Prostate gland (tissue), 2 donors: Measurements from ENCODE around the gene CRADD. TPM values are rescaled to one million over a fixed set of nuclear protein-coding genes. Genes with fewer than 3 reads are reported as not detected.
"Not testable (repeated sequence)": the region's sequence is repeated elsewhere in the genome, so short reads cannot be mapped to it uniquely, and the experiment has no call there.

Experiments used
- DNase-seq: peaks from one replicate; pipeline ENCODE4 v3.0.0-alpha.2; 2019; ENCODE audit warnings: low spot score
- H3K27ac ChIP-seq, 2 donors: fragments of 200-600 bp; sonication (generic); 2 replicates each; pipeline ENCODE4 v1.5.1; 2017 to 2019
- H3K27me3 ChIP-seq: fragments of 200-600 bp; sonication (generic); replicated peaks from 2 replicates; pipeline ENCODE4 v1.5.1; 2019; ENCODE audit not compliant: insufficient read depth
- H3K36me3 ChIP-seq, 2 donors: fragments of 200-600 bp; sonication (generic); 1 replicate in 1 of 2; 2 replicates in 1 of 2; pipeline versions ENCODE4 v1.5.1 to v1.8.1; 2017 to 2019
- H3K4me1 ChIP-seq: fragments of 200-600 bp; sonication (generic); replicated peaks from 2 replicates; pipeline ENCODE4 v1.5.1; 2019
- H3K4me3 ChIP-seq, 2 donors: fragments of 200-600 bp; sonication (generic); 2 replicates each; pipeline ENCODE4 v1.5.1; 2017 to 2019
- H3K9me3 ChIP-seq: fragments of 200-600 bp; sonication (generic); 2 replicates; pipeline ENCODE4 v1.5.1; 2017
- POLR2A ChIP-seq: fragments of 450-650 bp; IDR thresholded peaks from one replicate; pipeline ENCODE4 v1.6.1; 2016; ENCODE audit warnings: antibody characterized with exemption, mild to moderate bottlenecking
- POLR2AphosphoS5 ChIP-seq: sonication (generic); formaldehyde crosslinking; IDR thresholded peaks from one replicate; pipeline ENCODE4 v1.6.1; 2017; ENCODE audit warnings: antibody characterized with exemption
- WGBS: methylation state at CpG from one replicate; pipeline ENCODE4 v1.1.5; 2018; 5-methylcytosine and 5-hydroxymethylcytosine counted together
- intact Hi-C: fragments of 100-400 bp; cut with DNase I; formaldehyde crosslinking; loops from one replicate; pipeline ENCODE4 v1.14.2; 2022
- total RNA-seq, 2 donors: library from RNA; depleted of rRNA; stranded (reverse); fragments of >200 nt; gene quantifications; one replicate each; pipeline ENCODE4 v1.1.0, GENCODE V29; 2016
- TF ChIP-seq, protein P1 (sequence below), 4 experiments: fragments of 200-600 bp in 2 of 4; fragments of 450-650 bp in 2 of 4; sonication (generic) in 2 of 4; IDR thresholded peaks; 1 replicate in 3 of 4; 2 replicates in 1 of 4; pipeline ENCODE4 v1.5.1; 2016 to 2019; ENCODE audit warnings: antibody characterized with exemption in 4 of 4, mild to moderate bottlenecking in 2 of 4, moderate library complexity in 2 of 4

CRADD gene
- total RNA-seq, 2 donors from 2014 or later, result 38.9 to 42.4 TPM

- H3K4me1 ChIP-seq, result no peaks in the 10 kb centered on the region
- no peak for DNase-seq
- no peak overlapping the region for H3K4me3 ChIP-seq
- H3K27ac ChIP-seq, result no peak overlapping the region
- no peaks in the 10 kb centered on the region for H3K36me3 ChIP-seq
- TF ChIP-seq, protein P1, sequence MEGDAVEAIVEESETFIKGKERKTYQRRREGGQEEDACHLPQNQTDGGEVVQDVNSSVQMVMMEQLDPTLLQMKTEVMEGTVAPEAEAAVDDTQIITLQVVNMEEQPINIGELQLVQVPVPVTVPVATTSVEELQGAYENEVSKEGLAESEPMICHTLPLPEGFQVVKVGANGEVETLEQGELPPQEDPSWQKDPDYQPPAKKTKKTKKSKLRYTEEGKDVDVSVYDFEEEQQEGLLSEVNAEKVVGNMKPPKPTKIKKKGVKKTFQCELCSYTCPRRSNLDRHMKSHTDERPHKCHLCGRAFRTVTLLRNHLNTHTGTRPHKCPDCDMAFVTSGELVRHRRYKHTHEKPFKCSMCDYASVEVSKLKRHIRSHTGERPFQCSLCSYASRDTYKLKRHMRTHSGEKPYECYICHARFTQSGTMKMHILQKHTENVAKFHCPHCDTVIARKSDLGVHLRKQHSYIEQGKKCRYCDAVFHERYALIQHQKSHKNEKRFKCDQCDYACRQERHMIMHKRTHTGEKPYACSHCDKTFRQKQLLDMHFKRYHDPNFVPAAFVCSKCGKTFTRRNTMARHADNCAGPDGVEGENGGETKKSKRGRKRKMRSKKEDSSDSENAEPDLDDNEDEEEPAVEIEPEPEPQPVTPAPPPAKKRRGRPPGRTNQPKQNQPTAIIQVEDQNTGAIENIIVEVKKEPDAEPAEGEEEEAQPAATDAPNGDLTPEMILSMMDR (IDR thresholded peaks at IDR 0.05), result no peak
- TF ChIP-seq POLR2AphosphoS5 (no peak), POLR2A (no peak)
- intact Hi-C loops, result no loop called here
- no peaks in the 10 kb centered on the region for H3K27me3 ChIP-seq
- WGBS, result 85% methylated on average over 5 of the region's 5 CpGs
- no peaks in the 10 kb centered on the region for H3K9me3 ChIP-seq
Measured at GRCh38 chr12:93796729-93797128, 119.6 kb downstream of the CRADD start.

DNA sequence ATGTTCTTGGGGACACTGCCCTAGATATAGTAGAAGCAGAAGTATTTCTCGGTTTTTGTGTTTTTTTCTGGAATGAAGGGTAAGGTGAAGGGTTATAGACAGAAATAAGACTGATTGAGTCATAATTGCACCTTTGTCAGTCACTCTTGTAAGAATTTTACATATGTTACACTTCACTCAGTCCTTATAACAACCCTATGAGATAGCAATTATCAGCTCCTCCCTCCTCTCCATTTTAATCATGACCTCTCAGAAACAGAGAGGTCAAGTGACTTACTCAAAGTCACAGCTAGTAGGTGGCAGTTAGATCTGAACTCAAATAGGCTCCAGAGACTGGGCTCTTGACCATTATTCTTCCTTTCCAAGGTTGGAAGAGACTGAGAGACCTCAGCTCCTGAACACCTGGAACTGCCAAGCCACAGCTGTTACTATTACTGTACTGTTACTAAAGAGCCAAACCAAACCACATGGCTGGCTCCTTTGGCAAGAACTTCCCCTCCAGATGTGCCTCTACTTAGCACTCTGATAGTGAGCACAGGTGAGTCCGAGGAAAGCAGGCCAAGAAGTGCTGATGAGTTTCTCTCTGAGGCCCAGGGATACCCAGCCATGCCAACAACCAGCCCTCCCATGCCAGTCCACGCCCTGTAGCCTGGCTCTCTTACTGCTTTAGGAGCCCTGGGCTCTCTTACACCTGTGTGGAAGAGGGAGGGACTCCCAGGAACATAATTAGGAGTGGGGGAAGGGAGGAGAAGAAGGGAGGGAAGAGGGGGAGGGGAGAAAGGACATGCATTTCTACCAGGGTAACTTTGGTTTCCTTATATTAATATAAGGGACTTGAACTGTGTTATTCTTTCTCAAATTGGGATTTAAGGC, 121.3 kb downstream of the CRADD start:
- intact Hi-C loops, result no loop called here

DNA sequence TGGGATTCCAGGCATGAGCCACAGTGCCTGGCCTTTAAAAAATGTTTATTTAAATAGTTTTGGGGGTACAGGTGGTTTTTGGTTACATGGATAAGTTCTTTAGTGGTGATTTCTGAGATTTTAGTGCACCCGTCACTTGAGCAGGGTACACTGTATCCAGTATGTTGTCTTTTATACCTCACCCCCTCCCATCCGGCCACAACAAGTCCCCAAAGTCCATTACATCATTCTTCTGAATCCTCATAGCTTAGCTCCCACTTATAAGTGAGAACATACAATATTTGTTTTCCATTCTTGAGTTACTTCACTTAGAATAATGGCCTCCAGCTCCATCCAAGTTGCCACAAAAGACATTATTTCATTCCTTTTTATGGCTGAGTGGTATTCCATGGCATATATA, 124.5 kb downstream of the CRADD start:
- intact Hi-C loops, DNase-seq, H3K9me3 ChIP-seq, H3K27me3 ChIP-seq, H3K36me3 ChIP-seq, H3K4me1 ChIP-seq, H3K4me3 ChIP-seq: not testable (repeated sequence)
- 96% methylated on average over 2 of the region's 2 CpGs for WGBS
- peak overlapping the region in 1 of 2 donors; percentile 90 for H3K27ac ChIP-seq

More for the DNA sequence above, 121.3 kb downstream of the CRADD start:
- WGBS, result 76% methylated on average over 3 of the region's 3 CpGs
- H3K36me3 ChIP-seq, result no peaks in the 10 kb centered on the region
- H3K27me3 ChIP-seq, result no peaks in the 10 kb centered on the region
- H3K27ac ChIP-seq, result peak overlapping the region in 1 of 2 donors; percentile 12
- H3K9me3 ChIP-seq, result no peaks in the 10 kb centered on the region
- H3K4me3 ChIP-seq, result no peak overlapping the region
- TF ChIP-seq POLR2AphosphoS5, result no peak
- no peak for TF ChIP-seq POLR2A
- TF ChIP-seq, protein P1 (IDR thresholded peaks at IDR 0.05), result no peak
- no peaks in the 10 kb centered on the region for H3K4me1 ChIP-seq
- DNase-seq, result no peak

DNA sequence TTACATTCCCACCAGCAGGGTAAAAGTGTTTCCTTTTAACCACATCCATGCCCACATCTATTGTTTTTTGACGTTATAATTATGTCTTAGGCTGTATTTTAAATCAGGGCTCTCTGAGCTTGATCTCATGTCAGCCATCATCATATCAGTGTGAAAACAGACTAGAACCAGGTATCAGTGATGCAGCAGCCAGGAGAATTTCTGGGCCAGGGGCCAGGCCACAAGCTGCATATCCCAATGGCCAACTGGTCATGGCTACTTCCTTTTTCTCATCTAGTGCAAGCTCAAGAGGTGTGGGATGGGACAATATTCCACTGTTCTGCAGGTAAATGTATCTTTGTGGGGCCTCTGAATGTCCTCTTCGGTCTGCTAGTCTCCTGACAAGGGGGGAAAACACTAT, 125.1 kb downstream of the CRADD start:
- H3K27me3 ChIP-seq, result no peaks in the 10 kb centered on the region
- no peaks in the 10 kb centered on the region for H3K36me3 ChIP-seq
- no peak overlapping the region for H3K4me3 ChIP-seq
- H3K9me3 ChIP-seq, result no peaks in the 10 kb centered on the region
- peak overlapping the region; percentile 84 to 90 for H3K27ac ChIP-seq
- TF ChIP-seq POLR2AphosphoS5 (no peak), POLR2A (no peak)
- TF ChIP-seq, protein P1 (IDR thresholded peaks at IDR 0.05), result no peak
- DNase-seq, result no peak
- WGBS, result 87% methylated on average over 2 of the region's 2 CpGs
- no peaks in the 10 kb centered on the region for H3K4me1 ChIP-seq
- intact Hi-C loops, result no loop called here

DNA sequence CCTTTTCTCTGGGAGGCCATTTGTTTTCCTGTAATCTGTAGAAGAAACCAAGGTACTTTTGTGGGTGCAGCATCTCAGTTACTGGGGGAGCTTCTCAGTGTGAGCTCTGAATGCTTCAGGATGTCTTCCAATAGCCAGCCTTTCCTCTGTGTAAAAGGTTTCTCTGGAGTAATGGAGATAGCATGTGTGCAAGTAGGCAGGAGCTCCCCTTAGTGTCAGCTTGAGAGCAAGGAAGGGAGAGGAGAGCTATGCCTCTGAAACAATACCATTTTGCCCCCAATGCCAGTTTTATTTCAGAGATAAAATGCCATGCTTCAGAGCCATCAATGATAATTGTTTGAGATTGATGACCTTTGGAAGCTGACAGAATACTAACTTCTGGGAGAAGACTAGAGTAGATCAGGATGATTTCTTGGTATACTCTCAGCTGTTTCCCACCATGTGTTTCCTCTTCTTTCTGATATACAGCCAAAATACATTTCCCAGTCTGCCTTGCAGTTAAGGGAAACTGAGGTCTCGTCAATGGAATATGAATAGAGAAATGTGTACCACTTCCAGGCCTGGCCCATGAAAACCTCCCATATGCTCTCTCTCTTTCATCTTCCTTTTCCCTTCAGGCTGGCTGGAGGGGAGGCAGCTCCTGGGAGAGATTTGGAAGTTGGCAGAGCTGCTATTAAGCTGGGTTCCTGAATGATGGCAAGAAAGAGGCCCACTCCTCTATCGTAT, 125.7 kb downstream of the CRADD start:
- intact Hi-C loops, result no loop called here
- Histone ChIP-seq H3K4me3 (no peak overlapping the region), H3K4me1 (no peaks in the 10 kb centered on the region), H3K36me3 (no peaks in the 10 kb centered on the region), H3K27ac (peak overlapping the region; percentile 84 to 90), H3K27me3 (no peaks in the 10 kb centered on the region), H3K9me3 (no peaks in the 10 kb centered on the region)
- WGBS, result 20% methylated on average over 2 of the region's 2 CpGs
- DNase-seq, result no peak
- no peak for TF ChIP-seq POLR2AphosphoS5
- TF ChIP-seq, protein P1 (IDR thresholded peaks at IDR 0.05), result peak in 1 of 4 experiments; percentile 23
- TF ChIP-seq POLR2A, result no peak
